Liver (tissue), 9 donors: ENCODE results near the gene KATNB1. TPM values are rescaled to one million over a fixed set of nuclear protein-coding genes. Genes with fewer than 3 reads are reported as not detected.

Experiments used
- DNase-seq: peaks from one replicate; pipeline ENCODE4 v3.0.0-alpha.2; 2017; ENCODE audit warnings: low spot score
- H3K27ac ChIP-seq, 2 donors: one replicate each; pipeline ENCODE4 v1.7.0; 2013; ENCODE audit warnings: inconsistent platforms in 2 of 2, low read length in 2 of 2, control low read depth in 1 of 2, low read depth in 1 of 2, mild to moderate bottlenecking in 1 of 2
- H3K27me3 ChIP-seq, 4 donors: one replicate each; pipeline versions ENCODE4 v1.6.1 to v1.7.0; 2013; ENCODE audit warnings: low read length in 3 of 4, inconsistent platforms in 1 of 4, mild to moderate bottlenecking in 1 of 4, moderate library complexity in 1 of 4; ENCODE audit not compliant: control insufficient read depth in 4 of 4, insufficient read depth in 4 of 4
- H3K36me3 ChIP-seq, 4 donors: one replicate each; pipeline versions ENCODE4 v1.6.1 to v1.7.0; 2013; ENCODE audit warnings: low read length in 3 of 4, mild to moderate bottlenecking in 3 of 4, low read depth in 1 of 4, moderate library complexity in 1 of 4; ENCODE audit not compliant: control insufficient read depth in 4 of 4, insufficient read depth in 3 of 4
- H3K4me1 ChIP-seq, 4 donors: one replicate each; pipeline versions ENCODE4 v1.6.1 to v1.7.0; 2013; ENCODE audit warnings: low read length in 3 of 4, mild to moderate bottlenecking in 3 of 4, moderate library complexity in 1 of 4; ENCODE audit not compliant: control insufficient read depth in 4 of 4, insufficient read depth in 4 of 4
- H3K4me3 ChIP-seq, 3 donors: one replicate each; pipeline versions ENCODE4 v1.6.1 to v1.7.0; 2013; ENCODE audit warnings: low read length in 3 of 3, control low read depth in 1 of 3, low read depth in 1 of 3, mild to moderate bottlenecking in 1 of 3
- H3K9ac ChIP-seq, 2 donors: one replicate each; pipeline ENCODE4 v1.7.0; 2013; ENCODE audit warnings: low read length in 2 of 2, mild to moderate bottlenecking in 2 of 2, moderate library complexity in 2 of 2, control low read depth in 1 of 2, low read depth in 1 of 2
- H3K9me3 ChIP-seq, 4 donors: one replicate each; pipeline versions ENCODE4 v1.6.1 to v1.7.0; 2013; ENCODE audit warnings: low read length in 3 of 4; ENCODE audit not compliant: control insufficient read depth in 4 of 4
- EGR1 ChIP-seq, 2 donors: IDR thresholded peaks; 2 replicates each; pipeline ENCODE4 v1.6.1; 2016 to 2018; ENCODE audit warnings: antibody characterized with exemption in 2 of 2, low read depth in 2 of 2
- FOXA1 ChIP-seq: IDR thresholded peaks from 2 replicates; pipeline ENCODE4 v1.6.1; 2016; ENCODE audit warnings: antibody characterized with exemption
- FOXA2 ChIP-seq: IDR thresholded peaks from 2 replicates; pipeline ENCODE4 v1.6.1; 2016; ENCODE audit warnings: antibody characterized with exemption
- GABPA ChIP-seq, 2 donors: IDR thresholded peaks in 1 of 2; conservative IDR thresholded peaks in 1 of 2; 2 replicates each; pipeline ENCODE4 v1.6.1; 2016; ENCODE audit warnings: antibody characterized with exemption in 2 of 2, mild to moderate bottlenecking in 1 of 2, moderate library complexity in 1 of 2
- HNF4A ChIP-seq, 2 donors: conservative IDR thresholded peaks; 2 replicates each; pipeline ENCODE4 v1.6.1; 2016; ENCODE audit warnings: antibody characterized with exemption in 2 of 2, mild to moderate bottlenecking in 2 of 2
- HNF4G ChIP-seq: IDR thresholded peaks from 2 replicates; pipeline ENCODE4 v1.6.1; 2016; ENCODE audit warnings: antibody characterized with exemption
- JUND ChIP-seq, 2 donors: IDR thresholded peaks; 2 replicates each; pipeline ENCODE4 v1.6.1; 2016; ENCODE audit warnings: antibody characterized with exemption in 2 of 2
- MAX ChIP-seq: IDR thresholded peaks from 2 replicates; pipeline ENCODE4 v1.6.1; 2016; ENCODE audit warnings: antibody characterized with exemption
- NR2F2 ChIP-seq: IDR thresholded peaks from 2 replicates; pipeline ENCODE4 v1.6.1; 2016; ENCODE audit warnings: antibody characterized with exemption
- RAD21 ChIP-seq, 2 donors: IDR thresholded peaks; 2 replicates each; pipeline ENCODE4 v1.6.1; 2016; ENCODE audit warnings: antibody characterized with exemption in 2 of 2, mild to moderate bottlenecking in 2 of 2
- RXRA ChIP-seq, 2 donors: IDR thresholded peaks; 2 replicates each; pipeline ENCODE4 v1.6.1; 2017 to 2018; ENCODE audit warnings: antibody characterized with exemption in 2 of 2, mild to moderate bottlenecking in 1 of 2
- SP1 ChIP-seq: IDR thresholded peaks from 2 replicates; pipeline ENCODE4 v1.6.1; 2018; ENCODE audit warnings: antibody characterized with exemption, mild to moderate bottlenecking
- TAF1 ChIP-seq: conservative IDR thresholded peaks from 2 replicates; pipeline ENCODE4 v1.6.1; 2016; ENCODE audit warnings: antibody characterized with exemption, mild to moderate bottlenecking
- YY1 ChIP-seq: IDR thresholded peaks from 2 replicates; pipeline ENCODE4 v1.6.1; 2016; ENCODE audit warnings: antibody characterized with exemption, mild to moderate bottlenecking
- WGBS: extraction: QIAGEN DNeasy Blood & Tissue Kit; methylation state at CpG from one replicate; pipeline ENCODE4 v1.1.7; 2013; 5-methylcytosine and 5-hydroxymethylcytosine counted together
- polyA plus RNA-seq, 2 donors: library from polyadenylated mRNA; stranded (reverse) in 1 of 2; unstranded in 1 of 2; fragments of 200-250 nt in 1 of 2; fragments of >200 nt in 1 of 2; fragmentation: Nextera tagmentation in 1 of 2; extraction: Ambion mirVana in 1 of 2; gene quantifications; one replicate each; pipeline versions ENCODE4 v1.2.1 to v1.2.3, GENCODE V29; 2013 to 2015
- total RNA-seq, 2 donors: library from RNA; depleted of rRNA; stranded (reverse); fragments of >200 nt; gene quantifications; one replicate each; pipeline ENCODE4 v1.2.3, GENCODE V29; 2014
- TF ChIP-seq, protein P1 (sequence below): IDR thresholded peaks from 2 replicates; pipeline ENCODE4 v1.6.1; 2016; ENCODE audit warnings: antibody characterized with exemption
- TF ChIP-seq, protein P2 (sequence below): IDR thresholded peaks from 2 replicates; pipeline ENCODE4 v1.6.1; 2016; ENCODE audit warnings: antibody characterized with exemption, mild to moderate bottlenecking
- TF ChIP-seq, protein P3 (sequence below): fragments of 150-350 bp; IDR thresholded peaks from 2 replicates; pipeline ENCODE4 v1.5.1; 2017; ENCODE audit warnings: improper control_type of control experiment, low read depth, low read length; ENCODE audit not compliant: missing input control
- TF ChIP-seq, protein P4 (sequence below): IDR thresholded peaks from 2 replicates; pipeline ENCODE4 v1.6.1; 2016; ENCODE audit warnings: antibody characterized with exemption
- donor health status: healthy.
- donor health status: healthy.
- donor health status: healthy.
- donor health status: healthy.
- donor health status: healthy.

The KATNB1 gene
- total and polyA plus RNA-seq, 4 donors = 4.5 to 16.4 (median 7.5) TPM

DNA sequence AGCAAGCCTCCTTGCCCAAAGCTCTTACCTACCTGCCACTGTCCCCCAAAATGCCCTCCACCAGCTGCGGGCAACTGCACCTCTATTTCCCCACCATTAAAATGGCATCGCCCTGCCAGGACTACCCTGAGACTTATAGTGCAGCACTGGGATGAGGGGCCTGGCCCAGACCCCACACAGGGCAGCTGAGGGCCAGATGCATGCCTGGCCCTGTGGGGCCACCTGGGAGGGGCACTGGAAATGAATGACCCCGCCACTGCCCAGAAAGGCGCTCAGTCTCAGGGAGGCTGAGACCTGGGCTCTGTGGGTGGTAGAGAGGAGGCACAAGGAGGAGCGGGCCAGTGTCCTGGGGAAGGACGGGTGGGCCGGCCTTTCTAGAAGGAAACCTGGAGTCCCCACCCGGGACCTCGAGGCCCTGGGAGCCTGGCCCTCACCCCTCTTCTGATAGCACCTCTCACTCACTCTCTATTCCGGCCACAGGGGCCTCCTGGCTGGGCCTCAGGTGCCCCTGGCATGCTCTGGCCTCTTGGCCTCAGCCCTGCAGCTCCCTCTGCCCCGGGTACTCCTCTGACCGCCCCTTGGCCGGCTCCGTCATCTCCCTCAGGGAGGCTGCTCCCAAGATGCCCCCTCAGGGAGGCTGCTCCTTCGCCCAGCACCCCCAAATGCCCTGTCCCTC is 26.9 kb downstream of the KATNB1 start:
- Histone ChIP-seq H3K9ac (no peak overlapping the region), H3K9me3 (no peaks in the 10 kb centered on the region), H3K4me1 (peaks cover 0 to 6% (median under 1%) of the 10 kb centered on the region in 4 donors), H3K27ac (no peak overlapping the region), H3K4me3 (no peak overlapping the region), H3K27me3 (no peaks in the 10 kb centered on the region), H3K36me3 (peaks cover 7 to 78% (median 25%) of the 10 kb centered on the region in 4 donors)
- 79% methylated on average over 15 of the region's 15 CpGs for WGBS
- DNase-seq = no peak
- no peak for TF ChIP-seq GABPA (IDR thresholded peaks at IDR 0.05 in 1 of 2, conservative IDR thresholded peaks at IDR 0.05 in 1 of 2)
- TF ChIP-seq, protein P1, sequence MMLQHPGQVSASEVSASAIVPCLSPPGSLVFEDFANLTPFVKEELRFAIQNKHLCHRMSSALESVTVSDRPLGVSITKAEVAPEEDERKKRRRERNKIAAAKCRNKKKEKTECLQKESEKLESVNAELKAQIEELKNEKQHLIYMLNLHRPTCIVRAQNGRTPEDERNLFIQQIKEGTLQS = no peak
- TF ChIP-seq TAF1 = no peak
- TF ChIP-seq NR2F2 = no peak

GRCh38 chr16:57763285-57764005 is 27.9 kb downstream of the KATNB1 start:
- TF ChIP-seq TAF1 = no peak
- no peak for TF ChIP-seq SP1
- TF ChIP-seq RAD21 (IDR thresholded peaks at IDR 0.05) = no peak
- TF ChIP-seq GABPA (IDR thresholded peaks at IDR 0.05 in 1 of 2, conservative IDR thresholded peaks at IDR 0.05 in 1 of 2) = no peak
- TF ChIP-seq, protein P1 = no peak
- TF ChIP-seq FOXA2 = no peak
- TF ChIP-seq, protein P2, sequence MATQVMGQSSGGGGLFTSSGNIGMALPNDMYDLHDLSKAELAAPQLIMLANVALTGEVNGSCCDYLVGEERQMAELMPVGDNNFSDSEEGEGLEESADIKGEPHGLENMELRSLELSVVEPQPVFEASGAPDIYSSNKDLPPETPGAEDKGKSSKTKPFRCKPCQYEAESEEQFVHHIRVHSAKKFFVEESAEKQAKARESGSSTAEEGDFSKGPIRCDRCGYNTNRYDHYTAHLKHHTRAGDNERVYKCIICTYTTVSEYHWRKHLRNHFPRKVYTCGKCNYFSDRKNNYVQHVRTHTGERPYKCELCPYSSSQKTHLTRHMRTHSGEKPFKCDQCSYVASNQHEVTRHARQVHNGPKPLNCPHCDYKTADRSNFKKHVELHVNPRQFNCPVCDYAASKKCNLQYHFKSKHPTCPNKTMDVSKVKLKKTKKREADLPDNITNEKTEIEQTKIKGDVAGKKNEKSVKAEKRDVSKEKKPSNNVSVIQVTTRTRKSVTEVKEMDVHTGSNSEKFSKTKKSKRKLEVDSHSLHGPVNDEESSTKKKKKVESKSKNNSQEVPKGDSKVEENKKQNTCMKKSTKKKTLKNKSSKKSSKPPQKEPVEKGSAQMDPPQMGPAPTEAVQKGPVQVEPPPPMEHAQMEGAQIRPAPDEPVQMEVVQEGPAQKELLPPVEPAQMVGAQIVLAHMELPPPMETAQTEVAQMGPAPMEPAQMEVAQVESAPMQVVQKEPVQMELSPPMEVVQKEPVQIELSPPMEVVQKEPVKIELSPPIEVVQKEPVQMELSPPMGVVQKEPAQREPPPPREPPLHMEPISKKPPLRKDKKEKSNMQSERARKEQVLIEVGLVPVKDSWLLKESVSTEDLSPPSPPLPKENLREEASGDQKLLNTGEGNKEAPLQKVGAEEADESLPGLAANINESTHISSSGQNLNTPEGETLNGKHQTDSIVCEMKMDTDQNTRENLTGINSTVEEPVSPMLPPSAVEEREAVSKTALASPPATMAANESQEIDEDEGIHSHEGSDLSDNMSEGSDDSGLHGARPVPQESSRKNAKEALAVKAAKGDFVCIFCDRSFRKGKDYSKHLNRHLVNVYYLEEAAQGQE = no peak
- no peak for TF ChIP-seq RXRA (IDR thresholded peaks at IDR 0.05)
- TF ChIP-seq, protein P3, sequence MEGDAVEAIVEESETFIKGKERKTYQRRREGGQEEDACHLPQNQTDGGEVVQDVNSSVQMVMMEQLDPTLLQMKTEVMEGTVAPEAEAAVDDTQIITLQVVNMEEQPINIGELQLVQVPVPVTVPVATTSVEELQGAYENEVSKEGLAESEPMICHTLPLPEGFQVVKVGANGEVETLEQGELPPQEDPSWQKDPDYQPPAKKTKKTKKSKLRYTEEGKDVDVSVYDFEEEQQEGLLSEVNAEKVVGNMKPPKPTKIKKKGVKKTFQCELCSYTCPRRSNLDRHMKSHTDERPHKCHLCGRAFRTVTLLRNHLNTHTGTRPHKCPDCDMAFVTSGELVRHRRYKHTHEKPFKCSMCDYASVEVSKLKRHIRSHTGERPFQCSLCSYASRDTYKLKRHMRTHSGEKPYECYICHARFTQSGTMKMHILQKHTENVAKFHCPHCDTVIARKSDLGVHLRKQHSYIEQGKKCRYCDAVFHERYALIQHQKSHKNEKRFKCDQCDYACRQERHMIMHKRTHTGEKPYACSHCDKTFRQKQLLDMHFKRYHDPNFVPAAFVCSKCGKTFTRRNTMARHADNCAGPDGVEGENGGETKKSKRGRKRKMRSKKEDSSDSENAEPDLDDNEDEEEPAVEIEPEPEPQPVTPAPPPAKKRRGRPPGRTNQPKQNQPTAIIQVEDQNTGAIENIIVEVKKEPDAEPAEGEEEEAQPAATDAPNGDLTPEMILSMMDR = no peak
- no peak for TF ChIP-seq MAX
- no peak for TF ChIP-seq EGR1 (IDR thresholded peaks at IDR 0.05; ENCODE audit: low read depth in 2 of 2)
- no peak for TF ChIP-seq JUND (IDR thresholded peaks at IDR 0.05)
- TF ChIP-seq NR2F2 = no peak
- TF ChIP-seq FOXA1 = no peak
- TF ChIP-seq, protein P4, sequence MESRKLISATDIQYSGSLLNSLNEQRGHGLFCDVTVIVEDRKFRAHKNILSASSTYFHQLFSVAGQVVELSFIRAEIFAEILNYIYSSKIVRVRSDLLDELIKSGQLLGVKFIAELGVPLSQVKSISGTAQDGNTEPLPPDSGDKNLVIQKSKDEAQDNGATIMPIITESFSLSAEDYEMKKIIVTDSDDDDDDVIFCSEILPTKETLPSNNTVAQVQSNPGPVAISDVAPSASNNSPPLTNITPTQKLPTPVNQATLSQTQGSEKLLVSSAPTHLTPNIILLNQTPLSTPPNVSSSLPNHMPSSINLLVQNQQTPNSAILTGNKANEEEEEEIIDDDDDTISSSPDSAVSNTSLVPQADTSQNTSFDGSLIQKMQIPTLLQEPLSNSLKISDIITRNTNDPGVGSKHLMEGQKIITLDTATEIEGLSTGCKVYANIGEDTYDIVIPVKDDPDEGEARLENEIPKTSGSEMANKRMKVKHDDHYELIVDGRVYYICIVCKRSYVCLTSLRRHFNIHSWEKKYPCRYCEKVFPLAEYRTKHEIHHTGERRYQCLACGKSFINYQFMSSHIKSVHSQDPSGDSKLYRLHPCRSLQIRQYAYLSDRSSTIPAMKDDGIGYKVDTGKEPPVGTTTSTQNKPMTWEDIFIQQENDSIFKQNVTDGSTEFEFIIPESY = no peak
- TF ChIP-seq HNF4A (conservative IDR thresholded peaks at IDR 0.05) = no peak
- TF ChIP-seq YY1 = no peak
- TF ChIP-seq HNF4G = no peak
- Histone ChIP-seq H3K4me1 (peaks cover 0 to 5% (median 0%) of the 10 kb centered on the region in 4 donors), H3K9me3 (no peaks in the 10 kb centered on the region), H3K27me3 (no peaks in the 10 kb centered on the region), H3K27ac (no peak overlapping the region), H3K4me3 (no peak overlapping the region), H3K9ac (no peak overlapping the region), H3K36me3 (peaks cover 10 to 82% (median 25%) of the 10 kb centered on the region in 4 donors)
- 96% methylated on average over 14 of the region's 14 CpGs for WGBS
- DNase-seq = no peak
